Body of pancreas (tissue), 4 donors: Measurements from ENCODE around the gene FAM107A. TPM values are rescaled to one million over a fixed set of nuclear protein-coding genes. Genes with fewer than 3 reads are reported as not detected.

Experiments used
- ATAC-seq: fragments of 150-250 bp; one replicate; pipeline ENCODE4 v1.9.1; 2016
- DNase-seq, 4 donors: peaks; one replicate each; pipeline ENCODE4 v3.0.0-alpha.2; 2019
- H3K27ac ChIP-seq, 4 donors: fragments of 200-600 bp; sonication (generic); 1 replicate in 3 of 4; 2 replicates in 1 of 4; pipeline versions ENCODE4 v1.5.1 to v1.6.1; 2016 to 2019; ENCODE audit warnings: mild to moderate bottlenecking in 1 of 4, mixed read lengths in 1 of 4, moderate library complexity in 1 of 4
- H3K27me3 ChIP-seq, 2 donors: fragments of 200-600 bp; sonication (generic); one replicate each; pipeline ENCODE4 v1.6.0; 2016; ENCODE audit warnings: mild to moderate bottlenecking in 1 of 2
- H3K36me3 ChIP-seq, 2 donors: fragments of 200-600 bp; sonication (generic); replicated peaks in 1 of 2; 2 replicates each; pipeline ENCODE4 v1.5.1; 2016; ENCODE audit warnings: low read depth in 2 of 2; ENCODE audit not compliant: insufficient read depth in 1 of 2
- H3K4me1 ChIP-seq: fragments of 200-600 bp; sonication (generic); one replicate; pipeline ENCODE4 v1.6.0; 2016
- H3K4me3 ChIP-seq, 2 donors: fragments of 200-600 bp; sonication (generic); 1 replicate in 1 of 2; 2 replicates in 1 of 2; pipeline ENCODE4 v1.5.1; 2016 to 2019
- H3K9me3 ChIP-seq, 3 donors: fragments of 200-600 bp; sonication (generic); 1 replicate in 2 of 3; 2 replicates in 1 of 3; pipeline ENCODE4 v1.5.1; 2016
- POLR2A ChIP-seq, 3 donors: fragments of 450-650 bp; IDR thresholded peaks; one replicate each; pipeline ENCODE4 v1.6.1; 2016; ENCODE audit warnings: antibody characterized with exemption in 3 of 3, mild to moderate bottlenecking in 2 of 3
- WGBS, 2 donors: methylation state at CpG; one replicate each; pipeline ENCODE4 v1.1.5; 2017; 5-methylcytosine and 5-hydroxymethylcytosine counted together
- intact Hi-C: fragments of 100-400 bp; cut with DNase I; formaldehyde crosslinking; loops from one replicate; pipeline ENCODE4 v1.15.1; 2023
- total RNA-seq, 2 donors: library from RNA; depleted of rRNA; stranded (reverse); fragments of >200 nt; gene quantifications; one replicate each; pipeline ENCODE4 v1.1.0, GENCODE V29; 2016
- TF ChIP-seq, protein P1 (sequence below), 7 experiments: fragments of 450-650 bp in 4 of 7; fragments of 200-600 bp in 3 of 7; sonication (generic) in 3 of 7; IDR thresholded peaks; one replicate each; pipeline ENCODE4 v1.5.1; 2016 to 2019; ENCODE audit warnings: antibody characterized with exemption in 7 of 7

Gene FAM107A
- total RNA-seq, 2 donors from 2014 or later, result 14.5 to 26.4 TPM

GRCh38 chr3:58539626-58540025 is 37.6 kb downstream of the FAM107A start:
- DNase-seq (no peak), ATAC-seq (no peak)
- intact Hi-C loops, result no loop called here
- Histone ChIP-seq H3K4me3 (no peak overlapping the region), H3K27me3 (no peaks in the 10 kb centered on the region), H3K27ac (no peak overlapping the region), H3K36me3 (no peaks in the 10 kb centered on the region), H3K9me3 (no peaks in the 10 kb centered on the region), H3K4me1 (peaks cover 37% of the 10 kb centered on the region)
- TF ChIP-seq POLR2A (IDR thresholded peaks at IDR 0.05), result no peak
- TF ChIP-seq, protein P1, sequence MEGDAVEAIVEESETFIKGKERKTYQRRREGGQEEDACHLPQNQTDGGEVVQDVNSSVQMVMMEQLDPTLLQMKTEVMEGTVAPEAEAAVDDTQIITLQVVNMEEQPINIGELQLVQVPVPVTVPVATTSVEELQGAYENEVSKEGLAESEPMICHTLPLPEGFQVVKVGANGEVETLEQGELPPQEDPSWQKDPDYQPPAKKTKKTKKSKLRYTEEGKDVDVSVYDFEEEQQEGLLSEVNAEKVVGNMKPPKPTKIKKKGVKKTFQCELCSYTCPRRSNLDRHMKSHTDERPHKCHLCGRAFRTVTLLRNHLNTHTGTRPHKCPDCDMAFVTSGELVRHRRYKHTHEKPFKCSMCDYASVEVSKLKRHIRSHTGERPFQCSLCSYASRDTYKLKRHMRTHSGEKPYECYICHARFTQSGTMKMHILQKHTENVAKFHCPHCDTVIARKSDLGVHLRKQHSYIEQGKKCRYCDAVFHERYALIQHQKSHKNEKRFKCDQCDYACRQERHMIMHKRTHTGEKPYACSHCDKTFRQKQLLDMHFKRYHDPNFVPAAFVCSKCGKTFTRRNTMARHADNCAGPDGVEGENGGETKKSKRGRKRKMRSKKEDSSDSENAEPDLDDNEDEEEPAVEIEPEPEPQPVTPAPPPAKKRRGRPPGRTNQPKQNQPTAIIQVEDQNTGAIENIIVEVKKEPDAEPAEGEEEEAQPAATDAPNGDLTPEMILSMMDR (IDR thresholded peaks at IDR 0.05), result no peak
- 86 to 96% methylated on average over 10 of the region's 10 CpGs for WGBS, 2 donors

DNA sequence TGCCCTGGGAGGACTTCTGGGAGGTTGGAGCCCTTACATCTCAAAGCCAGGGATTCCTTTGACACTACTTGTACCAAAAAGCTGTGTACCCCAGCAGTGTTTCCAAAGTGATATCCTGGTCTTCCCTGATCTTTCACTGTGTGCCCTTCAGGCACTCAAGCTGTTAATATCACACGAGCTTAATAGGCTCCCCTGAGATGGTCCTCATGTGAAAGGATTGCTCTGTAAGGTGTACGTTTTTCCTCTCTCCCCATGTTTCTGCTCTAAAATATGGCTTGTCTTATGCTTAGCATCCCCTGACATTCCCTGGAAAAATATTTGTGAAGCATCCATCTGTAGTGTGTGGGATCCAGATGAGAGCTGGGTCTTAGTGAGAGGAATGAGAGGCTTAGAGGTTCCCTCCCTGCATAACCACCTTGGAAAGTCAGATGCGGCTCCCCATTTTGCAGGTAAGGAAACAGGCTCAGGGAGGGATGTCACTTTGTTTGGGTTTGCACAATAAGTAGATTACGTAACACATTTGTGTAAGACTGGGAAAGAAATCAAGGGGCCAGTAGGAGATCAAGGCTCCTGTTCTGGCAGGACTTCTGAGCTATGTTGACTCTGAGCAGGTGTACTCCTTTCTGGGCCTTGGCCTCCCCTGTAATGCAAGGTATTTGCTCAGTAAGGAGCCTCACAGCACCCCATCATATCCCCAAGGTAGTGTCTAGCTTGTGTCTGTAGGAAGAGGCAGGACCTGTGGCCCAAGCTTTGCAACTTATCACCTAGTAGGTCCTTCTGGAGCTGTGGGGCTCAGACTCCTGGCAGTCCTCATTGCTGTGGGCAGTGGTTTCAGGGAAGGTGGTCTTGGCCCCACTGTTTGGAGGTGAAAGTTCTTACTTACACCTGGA is 39.5 kb downstream of the FAM107A start:
- intact Hi-C loops, result no loop called here
- ATAC-seq, result peak; percentile 86
- H3K27ac ChIP-seq, result peak overlapping the region; percentile 6 to 80 (median 69)

DNA sequence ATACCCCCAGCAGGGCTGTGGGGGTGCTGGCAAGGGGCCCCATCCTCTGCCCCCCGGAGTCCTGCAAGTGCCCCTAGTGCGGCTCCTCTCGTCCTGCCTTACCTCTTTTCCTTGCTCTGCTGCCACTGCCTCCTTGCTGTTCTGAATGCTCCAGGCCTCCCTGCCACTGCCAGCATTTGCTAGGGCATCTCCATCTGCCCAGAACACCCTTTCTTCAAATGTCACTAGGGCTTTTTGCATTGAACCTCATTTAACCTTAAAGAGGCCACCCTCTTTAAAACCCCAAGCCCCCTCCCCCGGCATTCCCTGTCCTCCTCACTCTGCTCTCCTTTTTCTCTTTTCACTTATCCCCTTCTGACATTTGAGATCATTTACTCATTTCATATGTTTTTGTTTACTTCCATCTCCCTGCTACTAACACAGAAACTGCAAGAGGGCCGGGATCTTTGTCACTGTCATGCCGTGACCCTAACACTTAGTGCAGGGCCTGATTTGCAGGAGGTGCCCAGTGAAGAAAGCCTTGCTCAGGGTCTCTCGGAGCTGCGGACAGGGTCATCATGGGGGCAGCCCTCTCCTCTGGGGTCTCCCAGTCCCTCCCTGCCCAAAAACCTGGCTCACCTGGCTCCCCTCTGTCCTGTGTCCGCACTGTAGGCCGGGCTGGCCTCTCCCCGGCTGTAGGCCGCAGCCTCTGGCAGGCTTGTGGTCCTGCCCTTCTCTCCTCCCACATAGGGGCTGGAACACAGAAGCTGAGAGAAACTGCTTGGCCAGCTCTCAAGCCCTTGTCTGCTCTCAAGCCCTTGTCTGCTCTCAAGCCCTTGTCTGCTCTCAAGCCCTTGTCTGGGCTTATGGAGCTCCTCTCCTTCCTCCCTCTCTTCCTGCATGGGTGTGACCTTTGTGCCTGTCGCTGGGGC is 40.4 kb downstream of the FAM107A start, which contains the start of gene ACOX2:
Gene ACOX2 (minus strand): TSS at position 690 of the 911 bp plus-strand sequence. CDS start 2,084 bp downstream, outside the sequence.
- H3K4me3 ChIP-seq, result no peak within 1 kb of the TSS
- ATAC-seq, result peak; percentile 54
- no peaks in the 10 kb centered on the region for H3K9me3 ChIP-seq
- peak in 2 of 3 donors; percentile 25 to 60 for TF ChIP-seq POLR2A (IDR thresholded peaks at IDR 0.05)
- TF ChIP-seq, protein P1 (IDR thresholded peaks at IDR 0.05), result no peak
- peak; percentile 41 to 73 (median 62) for DNase-seq
- intact Hi-C loops, result no loop called here
- no peaks in the 10 kb centered on the region for H3K36me3 ChIP-seq
- WGBS, 2 donors, result 46 to 64% methylated on average over 12 to 13 of the region's 13 CpGs
- peaks cover 51% of the 10 kb centered on the region for H3K4me1 ChIP-seq
- H3K27ac ChIP-seq, result peak within 1 kb of the TSS; percentile 35 to 80 (median 69)
- no peaks in the 10 kb centered on the region for H3K27me3 ChIP-seq

More for the DNA sequence above, 39.5 kb downstream of the FAM107A start:
- no peaks in the 10 kb centered on the region for H3K27me3 ChIP-seq
- no peak overlapping the region for H3K4me3 ChIP-seq
- WGBS, 2 donors, result 36 to 42% methylated on average over 4 of the region's 4 CpGs
- H3K9me3 ChIP-seq, result no peaks in the 10 kb centered on the region
- H3K4me1 ChIP-seq, result peaks cover 46% of the 10 kb centered on the region
- peak; percentile 56 to 86 (median 71) for DNase-seq
- TF ChIP-seq, protein P1 (IDR thresholded peaks at IDR 0.05), result no peak
- no peak for TF ChIP-seq POLR2A (IDR thresholded peaks at IDR 0.05)
- H3K36me3 ChIP-seq, result no peaks in the 10 kb centered on the region

- no peak overlapping the region for H3K4me3 ChIP-seq
- no peaks in the 10 kb centered on the region for H3K27me3 ChIP-seq
- H3K4me1 ChIP-seq, result peaks cover 51% of the 10 kb centered on the region
- H3K36me3 ChIP-seq, result no peaks in the 10 kb centered on the region
- 25 to 32% methylated on average over 2 of the region's 2 CpGs for WGBS, 2 donors
- TF ChIP-seq, protein P1 (IDR thresholded peaks at IDR 0.05), result peak in 2 of 7 experiments; percentile 7 to 20
- no peak for TF ChIP-seq POLR2A (IDR thresholded peaks at IDR 0.05)
- peak overlapping the region in 3 of 4 donors; percentile 67 to 80 (median 71) for H3K27ac ChIP-seq
- intact Hi-C loops, result no loop called here
- ATAC-seq (peak; percentile 30), DNase-seq (peak; percentile 60 to 83 (median 64))
- H3K9me3 ChIP-seq, result no peaks in the 10 kb centered on the region
Observed at GRCh38 chr3:58535531-58536500, 41.4 kb downstream of the FAM107A start.
